H1 (cell line): Measurements from ENCODE around the gene CSTF3. TPM values are rescaled to one million over a fixed set of nuclear protein-coding genes. Genes with fewer than 3 reads are reported as not detected.

Source experiments
- CTCF ChIA-PET: fragments of 300-600 bp; sonication (Branson Sonifier 250); formaldehyde crosslinking; loops from one replicate; lab custom pipeline; 2021; ENCODE audit not compliant: partially characterized antibody; lab: Charles Lee
- POLR2A ChIA-PET: fragments of 300-600 bp; sonication (Branson Sonifier 250); formaldehyde crosslinking; loops from one replicate; lab custom pipeline; 2021; ENCODE audit warnings: inconsistent platforms; ENCODE audit not compliant: partially characterized antibody; lab: Charles Lee
- DNase-seq, 2 experiments: peaks; one replicate each; pipeline versions ENCODE4 v3.0.0 to v3.0.0-alpha.2; 2010 to 2022; ENCODE audit warnings: low spot score in 2 of 2, low read depth in 1 of 2, mixed read lengths in 1 of 2
- FAIRE-seq: peaks from 2 replicates; lab custom pipeline; 2011; peaks lifted over from hg19 to GRCh38; lab: Jason Lieb, UNC
- H2AFZ ChIP-seq: 2 replicates; pipeline ENCODE4 v1.8.1; 2012; ENCODE audit warnings: low read length, inconsistent platforms
- H2AK5ac ChIP-seq: 2 replicates; pipeline ENCODE4 v1.6.1; 2013; ENCODE audit warnings: low read depth, low read length
- H2BK120ac ChIP-seq: replicated peaks from 2 replicates; pipeline ENCODE3; 2013; ENCODE audit warnings: low read depth, low read length, inconsistent platforms
- H2BK12ac ChIP-seq: 2 replicates; pipeline ENCODE4 v1.6.1; 2013; ENCODE audit warnings: low read depth, low read length
- H2BK15ac ChIP-seq: 2 replicates; pipeline ENCODE4 v1.6.1; 2013; ENCODE audit warnings: low read length
- H2BK20ac ChIP-seq: 2 replicates; pipeline ENCODE4 v1.6.1; 2013; ENCODE audit warnings: low read length
- H2BK5ac ChIP-seq: 2 replicates; pipeline ENCODE4 v1.6.1; 2013; ENCODE audit warnings: low read depth, low read length
- H3K14ac ChIP-seq: 2 replicates; pipeline ENCODE4 v1.6.1; 2013; ENCODE audit warnings: inconsistent platforms; ENCODE audit not compliant: insufficient read length
- H3K18ac ChIP-seq: 2 replicates; pipeline ENCODE4 v1.6.1; 2013; ENCODE audit warnings: low read length; ENCODE audit errors: extremely low read depth
- H3K23ac ChIP-seq: 2 replicates; pipeline ENCODE4 v1.6.1; 2013; ENCODE audit warnings: inconsistent platforms; ENCODE audit not compliant: insufficient read length
- H3K23me2 ChIP-seq: 2 replicates; pipeline ENCODE4 v1.6.1; 2013; ENCODE audit warnings: low read depth, low read length
- H3K27ac ChIP-seq: 2 replicates; pipeline ENCODE4 v1.6.1; 2011; ENCODE audit warnings: low read depth, low read length, inconsistent platforms
- H3K27me3 ChIP-seq, 4 experiments: replicated peaks in 1 of 4; 1 replicate in 1 of 4; 2 replicates in 3 of 4; pipeline versions ENCODE4 v1.6.1 to v1.8.1; 2011 to 2013; ENCODE audit warnings: low read length in 3 of 4, mild to moderate bottlenecking in 3 of 4, inconsistent platforms in 2 of 4, mixed read lengths in 2 of 4, moderate library complexity in 1 of 4; ENCODE audit not compliant: control insufficient read depth in 3 of 4, insufficient read depth in 3 of 4; ENCODE audit errors: extremely low read depth in 1 of 4
- H3K36me3 ChIP-seq, 4 experiments: 2 replicates each; pipeline versions ENCODE4 v1.6.1 to v1.8.1; 2011 to 2013; ENCODE audit warnings: mild to moderate bottlenecking in 4 of 4, low read length in 3 of 4, moderate library complexity in 2 of 4, control low read depth in 1 of 4, inconsistent platforms in 1 of 4; ENCODE audit not compliant: insufficient read depth in 4 of 4, control insufficient read depth in 2 of 4
- H3K4ac ChIP-seq: replicated peaks from 2 replicates; pipeline ENCODE3; 2013; ENCODE audit warnings: low read length, low read depth, mixed read lengths, inconsistent platforms; ENCODE audit not compliant: insufficient read length
- H3K4me1 ChIP-seq, 4 experiments: replicated peaks in 1 of 4; 1 replicate in 1 of 4; 2 replicates in 3 of 4; pipeline versions ENCODE4 v1.6.1 to v1.8.1; 2011 to 2013; ENCODE audit warnings: low read length in 3 of 4, inconsistent platforms in 2 of 4, mixed read lengths in 1 of 4; ENCODE audit not compliant: insufficient read depth in 4 of 4, control insufficient read depth in 3 of 4
- H3K4me2 ChIP-seq, 2 experiments: 2 replicates each; pipeline versions ENCODE4 v1.6.1 to v1.8.1; 2011 to 2013; ENCODE audit warnings: low read depth in 2 of 2, low read length in 2 of 2, control low read depth in 1 of 2, inconsistent platforms in 1 of 2, mild to moderate bottlenecking in 1 of 2; ENCODE audit not compliant: insufficient read depth in 1 of 2
- H3K4me3 ChIP-seq, 4 experiments: fragments of 200-600, 300-600 bp in 1 of 4; sonication (generic), shearing (Covaris generic), sonication (Bioruptor Twin) in 1 of 4; 2 replicates each; pipeline versions ENCODE4 v1.5.1 to v1.8.1; 2011 to 2016; ENCODE audit warnings: low read length in 4 of 4, low read depth in 3 of 4, control low read depth in 2 of 4, inconsistent platforms in 2 of 4, mild to moderate bottlenecking in 2 of 4, mixed read lengths in 1 of 4, moderate library complexity in 1 of 4; ENCODE audit not compliant: insufficient read depth in 2 of 4; ENCODE audit errors: extremely low read depth in 1 of 4
- H3K56ac ChIP-seq: replicated peaks from 2 replicates; pipeline ENCODE3; 2013; ENCODE audit warnings: low read depth, mild to moderate bottlenecking, mixed read lengths, low read length, inconsistent platforms; ENCODE audit not compliant: insufficient read length
- H3K79me1 ChIP-seq: 2 replicates; pipeline ENCODE4 v1.6.1; 2013; ENCODE audit warnings: low read depth, low read length, control low read depth
- H3K79me2 ChIP-seq, 2 experiments: 2 replicates each; pipeline versions ENCODE4 v1.6.1 to v1.8.1; 2012 to 2013; ENCODE audit warnings: low read length in 2 of 2, mild to moderate bottlenecking in 2 of 2, inconsistent platforms in 1 of 2; ENCODE audit not compliant: insufficient read depth in 2 of 2, control insufficient read depth in 1 of 2
- H3K9ac ChIP-seq, 4 experiments: replicated peaks in 1 of 4; 1 replicate in 1 of 4; 2 replicates in 3 of 4; pipeline versions ENCODE4 v1.6.1 to v1.8.1; 2011 to 2013; ENCODE audit warnings: low read depth in 3 of 4, low read length in 3 of 4, control low read depth in 2 of 4, mild to moderate bottlenecking in 2 of 4, moderate library complexity in 2 of 4, inconsistent platforms in 1 of 4; ENCODE audit errors: extremely low read depth in 1 of 4
- H3K9me3 ChIP-seq, 2 experiments: 2 replicates each; pipeline versions ENCODE4 v1.6.1 to v1.8.1; 2012 to 2013; ENCODE audit warnings: mild to moderate bottlenecking in 2 of 2, moderate library complexity in 2 of 2, control low read depth in 1 of 2, inconsistent platforms in 1 of 2, low read depth in 1 of 2, low read length in 1 of 2, mixed read lengths in 1 of 2; ENCODE audit not compliant: insufficient read depth in 2 of 2
- H4K20me1 ChIP-seq, 2 experiments: replicated peaks in 1 of 2; 2 replicates each; pipeline versions ENCODE3 to v1.8.1; 2011 to 2013; ENCODE audit warnings: inconsistent platforms in 2 of 2, low read length in 2 of 2, mild to moderate bottlenecking in 1 of 2; ENCODE audit not compliant: insufficient read depth in 2 of 2, control insufficient read depth in 1 of 2
- H4K5ac ChIP-seq: 2 replicates; pipeline ENCODE4 v1.6.1; 2013; ENCODE audit warnings: low read length, low read depth, mixed read lengths, inconsistent platforms; ENCODE audit not compliant: insufficient read length
- H4K8ac ChIP-seq: 2 replicates; pipeline ENCODE4 v1.8.0; 2013; ENCODE audit warnings: mild to moderate bottlenecking, moderate library complexity, low read length, inconsistent platforms; ENCODE audit not compliant: insufficient read depth; ENCODE audit errors: extremely low read depth
- H4K91ac ChIP-seq: replicated peaks from 2 replicates; pipeline ENCODE3; 2013; ENCODE audit warnings: low read length, mixed read lengths, inconsistent platforms; ENCODE audit not compliant: insufficient read length
- BCL11A ChIP-seq, 2 experiments: IDR thresholded peaks; one replicate each; pipeline ENCODE4 v1.6.1; 2011; ENCODE audit warnings: low read depth in 2 of 2, low read length in 2 of 2, mild to moderate bottlenecking in 2 of 2
- BRCA1 ChIP-seq: IDR thresholded peaks from 2 replicates; pipeline ENCODE4 v1.6.1; 2012; ENCODE audit warnings: low read depth, low read length, improper control_type of control experiment
- CBX8 ChIP-seq: fragments of 300-800, 300-1000 bp; sonication (generic); IDR thresholded peaks from 2 replicates; pipeline ENCODE4 v1.7.1; 2016; ENCODE audit warnings: low read depth, low read length, borderline replicate concordance
- EP300 ChIP-seq, 2 experiments: IDR thresholded peaks; 1 replicate in 1 of 2; 2 replicates in 1 of 2; pipeline ENCODE4 v1.6.1; 2011 to 2012; ENCODE audit warnings: low read depth in 2 of 2, low read length in 2 of 2, mild to moderate bottlenecking in 2 of 2, borderline replicate concordance in 1 of 2, inconsistent platforms in 1 of 2, moderate library complexity in 1 of 2
- GTF2F1 ChIP-seq: IDR thresholded peaks from 2 replicates; pipeline ENCODE4 v1.6.1; 2012; ENCODE audit warnings: low read depth, low read length, improper control_type of control experiment, borderline replicate concordance
- JUN ChIP-seq: IDR thresholded peaks from 2 replicates; pipeline ENCODE4 v1.6.1; 2011; ENCODE audit warnings: low read depth, mild to moderate bottlenecking, improper control_type of control experiment, low read length
- PHF8 ChIP-seq: fragments of 200-600 bp; sonication (generic); conservative IDR thresholded peaks from 2 replicates; pipeline ENCODE4 v1.7.1; 2012; ENCODE audit warnings: low read depth, mild to moderate bottlenecking, inconsistent platforms, low read length, moderate library complexity
- SP1 ChIP-seq: IDR thresholded peaks from 2 replicates; pipeline ENCODE4 v1.6.1; 2011; ENCODE audit warnings: low read depth, low read length
- SP2 ChIP-seq: IDR thresholded peaks from 2 replicates; pipeline ENCODE4 v1.6.1; 2012; ENCODE audit warnings: mild to moderate bottlenecking, low read length, inconsistent platforms
- TAF7 ChIP-seq: optimal IDR thresholded peaks from 2 replicates; pipeline ENCODE3; 2011; ENCODE audit warnings: low read depth, mild to moderate bottlenecking, inconsistent platforms, low read length, moderate library complexity, borderline replicate concordance
- polyA plus RNA-seq, 7 experiments: library from polyadenylated mRNA; depleted of rRNA in 3 of 7; stranded (reverse) in 5 of 7; unstranded in 2 of 7; fragments of >200 nt in 5 of 7; fragments of 200-250 nt in 2 of 7; gene quantifications; 1 replicate in 5 of 7; 2 replicates in 1 of 7; 4 replicates in 1 of 7; pipeline versions ENCODE4 v1.2.1 to v1.2.3, GENCODE V29; 2011 to 2013; ENCODE audit warnings: missing spikeins in 2 of 7, mixed read lengths in 2 of 7
- total RNA-seq: library from RNA; stranded (reverse); fragmentation: NEBNext Ultra II Directional; extraction: Animal tissue kit (Norgen Biotek cat#: 25700); gene quantifications from 2 replicates; pipeline ENCODE4 v1.2.1, GENCODE V29; 2021

Gene CSTF3
- total and polyA plus RNA-seq, 2 of the 8 experiments (the other 6 are each of a cell fraction or from before 2014, with no cell fraction given), result 22.3 to 54.7 TPM

DNA sequence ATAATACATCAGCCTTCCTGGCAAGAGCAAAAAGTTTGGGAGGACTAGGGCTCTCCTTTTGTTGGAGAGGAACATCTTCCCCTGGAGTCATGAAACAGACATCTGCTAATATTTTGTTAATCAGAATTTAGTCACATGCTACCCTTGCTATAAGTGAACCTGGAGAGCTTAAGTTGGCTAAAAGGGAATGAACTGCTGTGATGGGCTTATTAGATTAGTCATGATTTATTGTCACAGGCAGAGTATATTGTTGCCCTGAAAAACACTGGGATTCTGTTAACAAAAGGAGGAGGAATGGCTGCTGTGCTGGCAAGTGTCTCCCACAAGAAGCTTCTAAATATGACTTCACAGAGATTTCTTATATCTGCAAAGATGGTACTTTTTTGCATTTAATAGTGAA is 105.9 kb downstream of the CSTF3 start:
- no peak overlapping the region for H3K18ac ChIP-seq
- H4K8ac ChIP-seq, result no peak overlapping the region
- H4K5ac ChIP-seq, result no peak overlapping the region
- no peak overlapping the region for H3K56ac ChIP-seq
- no peaks in the 10 kb centered on the region for H3K27me3 ChIP-seq
- H3K9ac ChIP-seq, result no peak overlapping the region
- no peak overlapping the region for H2AFZ ChIP-seq
- no peaks in the 10 kb centered on the region for H3K9me3 ChIP-seq
- no peaks in the 10 kb centered on the region for H3K79me1 ChIP-seq
- POLR2A ChIA-PET, result interaction anchor here (3.7 kb wide), 1 partner anchor 17 kb away, joined by 20 read pairs; the partner anchor contains the start of gene TCP11L1
- H3K23me2 ChIP-seq, result no peaks in the 10 kb centered on the region
- H3K23ac ChIP-seq, result no peak overlapping the region
- H2BK12ac ChIP-seq, result no peak overlapping the region
- H3K79me2 ChIP-seq, result no peaks in the 10 kb centered on the region
- H4K20me1 ChIP-seq, result no peaks in the 10 kb centered on the region
- no peak overlapping the region for H3K4ac ChIP-seq
- no peak overlapping the region for H4K91ac ChIP-seq
- no peak overlapping the region for H2BK20ac ChIP-seq
- H3K4me2 ChIP-seq, result no peak overlapping the region
- H2BK120ac ChIP-seq, result no peak overlapping the region
- no peak overlapping the region for H3K27ac ChIP-seq
- H3K4me1 ChIP-seq, result no peaks in the 10 kb centered on the region
- CTCF ChIA-PET, result interaction anchor here (0.6 to 2.3 kb wide), 4 partner anchors 9 to 246 kb away, joined by 3 to 9 read pairs (median 4); no protein-coding TSS in a partner anchor
- FAIRE-seq (no peak), DNase-seq (no peak)
- peaks cover 3 to 22% (median 7%) of the 10 kb centered on the region in 4 experiments; a peak in 6 of 8 replicates for H3K36me3 ChIP-seq
- H3K14ac ChIP-seq, result no peak overlapping the region
- no peak for TF ChIP-seq EP300 (IDR thresholded peaks at IDR 0.05; ENCODE audit: borderline replicate concordance in 1 of 2, low read depth in 2 of 2, low read length in 2 of 2)
- TF ChIP-seq PHF8, result no peak
- TF ChIP-seq JUN, result no peak
- no peak for TF ChIP-seq BRCA1
- no peak for TF ChIP-seq CBX8
- no peak for TF ChIP-seq BCL11A (IDR thresholded peaks at IDR 0.05; ENCODE audit: low read depth in 2 of 2, low read length in 2 of 2)
- TF ChIP-seq TAF7, result no peak
- no peak for TF ChIP-seq SP1
- no peak for TF ChIP-seq GTF2F1
- no peak for TF ChIP-seq SP2
- no peak overlapping the region for H3K4me3 ChIP-seq
- H2BK5ac ChIP-seq, result no peak overlapping the region
- H2AK5ac ChIP-seq, result no peak overlapping the region
- H2BK15ac ChIP-seq, result no peak overlapping the region
